GM12873 (cell line): Measurements from ENCODE around the gene UBTF.

Experiments
- TF ChIP-seq, protein P1 (sequence below): IDR thresholded peaks from 2 replicates; pipeline ENCODE4 v1.5.1; 2012; ENCODE audit warnings: low read depth, mild to moderate bottlenecking, moderate library complexity, low read length, control low read depth; ENCODE audit not compliant: insufficient read depth; ENCODE audit errors: missing control alignments

UBTF gene

DNA sequence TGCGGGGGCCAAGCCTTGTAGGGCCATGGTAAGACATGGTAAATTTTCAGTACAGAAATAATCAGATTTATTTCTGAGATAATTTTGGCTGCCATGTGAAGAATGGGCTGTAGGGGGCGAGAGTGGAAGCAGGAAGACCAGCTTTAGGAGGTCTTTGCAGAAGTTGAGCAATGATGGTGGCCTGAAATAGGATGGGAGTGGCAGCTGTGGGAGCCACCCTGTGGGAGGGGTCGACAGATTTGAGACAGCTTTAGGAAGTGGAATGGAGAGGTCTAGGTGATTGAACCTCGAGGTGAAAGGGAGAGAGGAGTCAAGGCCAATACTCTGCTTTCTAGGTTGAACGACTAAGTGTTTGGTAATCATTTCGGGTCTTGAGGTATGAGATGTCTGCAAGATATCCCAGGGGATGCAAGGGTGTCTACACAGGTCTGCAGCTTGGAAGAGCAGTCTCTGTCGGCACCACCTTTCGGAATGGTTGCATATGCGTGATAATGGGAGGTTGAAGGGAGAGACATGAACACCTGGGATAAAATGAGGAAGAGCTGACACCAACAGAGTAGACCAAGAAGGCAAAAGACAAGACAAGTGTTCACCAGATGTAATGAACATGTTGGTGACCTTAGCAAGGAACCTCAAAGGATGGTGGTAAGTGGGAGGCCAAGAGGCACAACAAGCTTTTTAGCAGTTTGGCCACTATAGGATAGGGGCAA is 15.6 kb downstream of the UBTF start:
- TF ChIP-seq, protein P1, sequence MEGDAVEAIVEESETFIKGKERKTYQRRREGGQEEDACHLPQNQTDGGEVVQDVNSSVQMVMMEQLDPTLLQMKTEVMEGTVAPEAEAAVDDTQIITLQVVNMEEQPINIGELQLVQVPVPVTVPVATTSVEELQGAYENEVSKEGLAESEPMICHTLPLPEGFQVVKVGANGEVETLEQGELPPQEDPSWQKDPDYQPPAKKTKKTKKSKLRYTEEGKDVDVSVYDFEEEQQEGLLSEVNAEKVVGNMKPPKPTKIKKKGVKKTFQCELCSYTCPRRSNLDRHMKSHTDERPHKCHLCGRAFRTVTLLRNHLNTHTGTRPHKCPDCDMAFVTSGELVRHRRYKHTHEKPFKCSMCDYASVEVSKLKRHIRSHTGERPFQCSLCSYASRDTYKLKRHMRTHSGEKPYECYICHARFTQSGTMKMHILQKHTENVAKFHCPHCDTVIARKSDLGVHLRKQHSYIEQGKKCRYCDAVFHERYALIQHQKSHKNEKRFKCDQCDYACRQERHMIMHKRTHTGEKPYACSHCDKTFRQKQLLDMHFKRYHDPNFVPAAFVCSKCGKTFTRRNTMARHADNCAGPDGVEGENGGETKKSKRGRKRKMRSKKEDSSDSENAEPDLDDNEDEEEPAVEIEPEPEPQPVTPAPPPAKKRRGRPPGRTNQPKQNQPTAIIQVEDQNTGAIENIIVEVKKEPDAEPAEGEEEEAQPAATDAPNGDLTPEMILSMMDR: peak; percentile 82

DNA sequence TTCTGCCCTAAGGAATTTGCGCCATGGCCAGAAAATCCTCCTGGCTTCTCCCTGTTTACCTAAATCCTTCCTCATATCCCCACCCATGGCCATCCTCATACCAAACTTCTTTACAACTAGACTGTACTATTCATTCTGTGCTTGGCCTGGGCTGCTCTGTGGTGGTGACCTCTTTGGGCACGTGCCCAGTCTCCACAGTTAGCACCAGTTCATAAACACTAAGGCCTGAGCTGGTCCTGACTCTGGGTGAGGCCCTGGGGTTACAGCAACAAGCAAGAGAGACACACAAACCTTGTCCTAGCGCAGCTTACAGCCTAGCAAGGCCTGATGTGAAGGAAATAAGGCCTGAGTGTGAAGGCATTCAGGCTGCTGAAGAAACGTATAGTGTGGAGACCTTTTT is 16.7 kb downstream of the UBTF start:
- TF ChIP-seq, protein P1: no peak

- TF ChIP-seq, protein P1: no peak
Measured at GRCh38 chr17:44200478-44201155, 18.9 kb downstream of the UBTF start.

DNA sequence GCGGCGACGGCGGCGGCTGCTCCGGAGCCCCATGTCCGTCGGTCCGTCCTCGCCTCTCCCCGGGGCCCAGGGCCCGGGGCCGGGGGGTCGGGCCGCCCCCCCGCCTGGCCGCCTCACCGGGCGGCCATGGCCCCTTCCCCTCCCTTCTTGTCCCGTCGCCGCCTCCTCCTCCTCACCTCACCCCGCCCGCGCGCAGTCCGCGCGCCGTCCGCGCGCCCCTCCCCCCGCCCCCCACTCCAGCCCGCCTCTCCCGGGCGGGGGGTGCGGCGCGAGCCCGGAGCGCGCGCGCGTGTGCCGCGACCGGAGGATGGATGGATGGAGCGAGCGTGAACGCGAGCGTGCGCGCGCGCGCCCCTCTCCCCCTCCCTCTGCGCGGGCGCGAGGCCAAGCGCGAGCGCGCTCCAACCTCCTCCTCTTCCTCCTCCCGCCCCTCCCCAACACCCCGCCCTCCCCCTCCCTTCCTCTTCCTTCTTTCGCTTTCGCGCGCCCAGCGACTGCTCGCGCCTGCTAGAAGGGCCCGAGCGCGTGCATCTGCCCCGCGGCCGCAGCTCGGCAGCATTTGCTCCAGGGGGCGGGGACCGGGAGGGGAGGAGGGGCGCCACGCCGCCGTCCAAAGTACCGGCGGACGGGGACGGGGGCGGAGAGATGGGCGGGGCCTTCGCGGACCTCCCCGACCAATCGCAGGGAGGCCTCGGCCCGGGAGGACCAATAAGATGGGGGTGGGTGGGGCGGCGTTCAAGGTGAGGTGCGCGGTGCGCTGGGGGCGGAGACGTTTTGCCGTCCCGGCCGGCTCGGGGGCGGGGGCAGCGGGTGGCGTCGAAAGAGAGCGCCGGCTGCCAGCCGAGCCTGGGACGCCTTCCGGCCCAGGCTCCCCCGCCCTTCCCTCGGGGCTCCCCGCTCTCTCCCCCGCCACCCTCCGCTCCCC is 19.7 kb downstream of the UBTF start, which contains the start of gene ATXN7L3:
ATXN7L3 (minus strand) TSS at position 332 of the 925 bp plus-strand sequence. CDS start 1,814 bp downstream, outside the sequence.
- TF ChIP-seq, protein P1: no peak

GRCh38 chr17:44198721-44199552 is 20.5 kb downstream of the UBTF start:
- TF ChIP-seq, protein P1: no peak

GRCh38 chr17:44197980-44198720 is 21.3 kb downstream of the UBTF start:
- TF ChIP-seq, protein P1: peak; percentile 33
